Activated CD4-positive, alpha-beta T cell treated with anti-CD3 and anti-CD28 coated beads for 48 hours (primary cell): ENCODE measurements around the gene PITPNC1.
"Not testable (repeated sequence)": the region's sequence is repeated elsewhere in the genome, so short reads cannot be mapped to it uniquely, and the experiment has no call there.

Experiments
- DNase-seq: peaks from one replicate; pipeline ENCODE4 v3.0.0-alpha.2; 2020

PITPNC1 gene

DNA sequence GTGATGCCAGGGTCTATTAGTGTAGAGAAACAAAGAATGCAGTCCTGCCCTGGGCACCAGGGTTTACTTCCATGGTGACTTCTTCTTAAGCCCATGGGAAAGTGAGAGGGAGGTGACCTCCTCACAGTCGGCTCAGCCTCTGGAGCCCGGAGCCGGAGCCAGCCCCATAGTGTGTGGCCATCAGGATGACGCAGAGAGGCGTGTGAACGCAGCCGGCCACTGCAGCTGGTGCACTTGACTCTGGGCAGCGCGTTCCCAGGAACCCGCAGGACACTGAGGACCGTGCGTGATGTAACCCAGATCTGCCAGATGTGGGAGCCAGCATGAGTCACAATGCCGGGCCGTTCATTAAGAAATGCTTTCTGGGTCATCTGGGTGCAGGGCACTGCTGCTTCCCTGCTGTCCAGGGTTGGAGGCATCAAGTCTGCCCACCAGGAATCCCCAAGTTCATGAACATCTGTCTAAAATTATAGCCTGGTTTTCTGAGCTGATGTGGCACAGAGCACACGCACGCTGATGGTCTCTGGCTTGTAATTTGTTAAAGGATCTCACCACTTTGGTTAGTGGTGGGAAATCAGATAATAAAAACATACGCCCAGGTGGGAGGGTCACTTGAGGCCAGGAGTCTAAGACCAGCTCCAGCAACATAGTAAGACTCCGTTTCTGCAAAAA is 114.1 kb downstream of the PITPNC1 start:
- DNase-seq, result no peak

GRCh38 chr17:67491681-67492024 is 114.6 kb downstream of the PITPNC1 start:
- no peak for DNase-seq

DNA sequence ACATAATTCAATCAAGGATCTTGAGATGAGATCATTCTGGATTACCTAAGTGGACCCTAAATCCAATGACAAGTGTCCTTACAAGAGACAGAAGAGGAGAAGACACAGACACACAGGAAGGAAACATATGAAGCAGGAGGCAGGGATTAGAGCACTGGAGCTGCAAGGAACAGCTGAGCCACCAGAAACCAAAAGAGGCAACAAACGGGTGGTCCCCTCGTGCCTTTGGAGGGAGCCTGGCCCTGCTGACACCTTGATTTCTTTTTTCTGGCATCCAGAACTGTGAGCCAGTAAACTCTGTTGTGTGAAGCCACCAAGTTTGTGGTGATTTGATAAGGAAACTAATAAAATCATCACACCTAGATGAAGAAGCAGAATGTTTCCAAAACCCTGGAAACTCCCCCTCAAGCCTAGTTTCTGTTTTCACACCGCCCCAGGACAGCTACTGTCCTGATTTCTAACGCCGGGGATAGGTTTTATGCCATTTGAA is 115.2 kb downstream of the PITPNC1 start:
- no peak for DNase-seq

- no peak for DNase-seq
These were observed 115.9 kb downstream of the PITPNC1 start for GRCh38 chr17:67492824-67493517.

DNA sequence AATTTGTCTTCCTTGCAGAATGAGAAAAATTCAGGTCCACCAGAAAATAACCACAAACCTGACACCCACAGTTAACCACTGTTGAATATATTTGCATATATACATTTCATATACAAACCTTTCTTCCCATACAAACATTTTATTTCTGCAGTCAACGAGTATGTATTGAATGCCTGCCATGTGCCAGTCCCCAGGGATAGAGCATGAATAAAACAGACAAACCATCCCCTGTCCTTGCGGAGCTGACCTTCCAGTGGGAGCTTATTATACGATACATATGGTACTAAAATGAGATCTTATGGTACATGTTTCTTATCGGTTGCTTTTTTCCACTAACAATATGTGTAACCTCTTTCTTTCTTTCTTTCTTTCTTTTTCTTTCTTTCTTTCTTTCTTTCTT is 116.7 kb downstream of the PITPNC1 start:
- DNase-seq, result no peak

DNA sequence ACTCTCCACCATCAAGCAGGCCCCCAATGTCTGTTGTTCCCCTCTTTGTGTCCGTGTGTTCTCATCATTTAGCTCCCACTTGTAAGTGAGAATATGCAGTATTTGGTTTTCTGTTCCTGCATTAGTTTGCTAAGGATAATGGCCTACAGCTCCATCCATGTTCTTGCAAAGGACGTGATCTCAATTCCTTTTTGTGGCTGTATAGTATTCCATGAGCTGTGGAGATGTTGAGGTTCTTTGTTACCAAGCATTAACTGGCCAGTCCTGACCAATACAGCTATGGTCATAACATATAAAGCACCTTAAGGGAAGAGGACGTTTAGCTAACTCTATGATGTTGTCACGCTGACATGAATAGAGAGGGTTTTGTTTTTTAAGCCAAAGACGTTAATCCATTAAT is 118.5 kb downstream of the PITPNC1 start:
- not testable (repeated sequence) for DNase-seq

GRCh38 chr17:67496286-67496685 is 119.2 kb downstream of the PITPNC1 start:
- DNase-seq, result no peak

DNA sequence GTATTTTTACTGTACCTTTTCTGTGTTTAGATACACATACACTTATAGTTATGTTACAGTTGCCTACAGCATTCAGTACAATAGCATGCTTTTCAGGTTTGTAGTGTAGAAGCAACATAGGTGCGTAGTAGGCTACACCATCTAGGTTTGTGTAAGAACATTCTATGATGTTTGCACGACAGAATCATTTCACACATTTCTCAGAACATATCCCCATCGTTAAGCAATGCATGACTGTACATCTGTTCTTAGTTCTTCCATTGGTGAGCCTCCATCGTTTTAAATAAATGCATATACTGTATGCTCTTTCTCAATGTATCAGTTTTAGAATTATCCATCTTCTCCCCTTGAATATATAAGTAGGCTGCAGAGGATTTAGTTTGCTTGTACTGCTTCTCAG is 122.6 kb downstream of the PITPNC1 start:
- no peak for DNase-seq

DNA sequence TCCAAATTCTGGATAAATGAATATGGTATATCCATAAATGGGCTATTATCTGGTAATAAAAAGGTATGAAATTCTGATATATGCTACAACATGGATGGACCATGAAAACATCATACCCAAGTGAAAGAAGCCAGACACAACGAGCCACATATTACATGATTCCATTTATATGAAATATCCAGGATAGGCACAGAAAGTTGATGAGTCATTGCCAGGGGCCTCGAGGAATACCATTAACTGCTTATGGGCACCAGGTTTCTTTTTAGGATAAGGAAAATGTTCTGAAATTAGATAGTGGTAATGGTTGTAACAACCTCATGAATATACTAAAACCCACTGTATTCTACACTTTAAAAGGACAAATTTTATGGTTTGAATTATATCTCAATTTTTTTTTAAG is 123.2 kb downstream of the PITPNC1 start:
- DNase-seq, result no peak

- no peak for DNase-seq
These were observed 123.7 kb downstream of the PITPNC1 start for GRCh38 chr17:67500677-67501300.

DNA sequence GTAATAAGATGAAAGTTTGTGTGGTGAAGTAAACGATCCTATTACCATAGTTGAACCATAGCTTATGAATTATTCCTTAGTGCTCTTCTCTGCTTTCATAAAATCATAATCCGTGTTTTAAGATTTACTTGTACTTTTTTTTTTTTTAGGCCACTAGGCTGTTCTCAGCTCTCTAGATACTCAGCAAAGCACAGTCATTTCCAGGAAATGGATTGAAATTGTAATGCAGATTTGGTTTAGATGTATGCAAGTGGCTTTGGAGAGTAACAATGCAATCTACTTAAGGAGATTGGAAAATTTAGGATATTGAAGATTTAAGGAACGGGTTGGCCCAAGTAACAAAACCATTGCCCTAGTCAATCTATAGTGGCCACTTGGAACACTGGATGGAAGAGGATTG is 125.1 kb downstream of the PITPNC1 start:
- DNase-seq, result no peak

GRCh38 chr17:67503184-67503583 is 126.1 kb downstream of the PITPNC1 start:
- peak; percentile 44 for DNase-seq

GRCh38 chr17:67503739-67504138 is 126.7 kb downstream of the PITPNC1 start:
- DNase-seq, result no peak

DNA sequence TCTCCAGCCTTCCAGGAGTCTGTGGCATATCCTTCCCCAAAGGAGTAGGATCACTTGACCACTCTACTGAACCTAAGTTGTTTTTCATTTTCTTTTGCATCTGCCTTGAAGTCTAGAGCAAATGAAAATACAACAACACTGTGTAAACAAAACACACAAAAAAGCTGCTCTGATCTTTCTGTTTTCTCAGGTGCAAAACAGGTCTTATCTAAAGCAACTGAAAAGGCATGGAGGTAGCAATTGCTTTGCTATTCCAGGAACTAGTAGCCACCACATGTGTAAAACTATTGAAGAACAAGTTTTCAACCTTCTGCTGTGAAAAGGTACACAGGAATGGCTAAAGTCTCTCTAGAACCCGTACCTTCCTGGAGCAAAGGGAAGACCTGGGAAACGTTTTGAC is 127.1 kb downstream of the PITPNC1 start:
- no peak for DNase-seq

- DNase-seq, result peak; percentile 14
These were observed 129.9 kb downstream of the PITPNC1 start for GRCh38 chr17:67506966-67507365.

- DNase-seq, result no peak
These were observed 132.6 kb downstream of the PITPNC1 start for GRCh38 chr17:67509390-67510287.

GRCh38 chr17:67511012-67511411 is 133.9 kb downstream of the PITPNC1 start:
- no peak for DNase-seq

DNA sequence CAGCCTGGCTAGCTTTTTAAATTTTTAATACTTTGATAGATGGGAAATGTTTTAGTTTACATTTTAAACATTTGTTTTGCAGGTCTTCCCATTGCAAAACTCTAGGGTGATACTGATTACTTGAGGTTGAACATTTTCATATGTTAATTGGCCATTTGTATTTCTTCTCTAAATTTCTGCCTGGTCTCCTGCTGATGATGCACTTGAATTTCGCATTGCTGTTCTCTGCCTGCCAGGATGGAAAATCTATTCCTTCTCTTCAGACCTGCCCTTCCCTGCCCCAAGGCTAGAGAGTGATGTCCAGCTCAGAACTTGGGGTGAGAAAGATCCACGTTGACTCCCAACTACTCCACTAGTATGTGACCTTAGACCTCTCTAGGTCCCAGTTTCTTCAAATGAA is 134.7 kb downstream of the PITPNC1 start:
- no peak for DNase-seq

- DNase-seq, result no peak
These were observed 137.9 kb downstream of the PITPNC1 start for GRCh38 chr17:67514998-67515397.

- no peak for DNase-seq
These were observed 138.5 kb downstream of the PITPNC1 start for GRCh38 chr17:67515490-67516083.

DNA sequence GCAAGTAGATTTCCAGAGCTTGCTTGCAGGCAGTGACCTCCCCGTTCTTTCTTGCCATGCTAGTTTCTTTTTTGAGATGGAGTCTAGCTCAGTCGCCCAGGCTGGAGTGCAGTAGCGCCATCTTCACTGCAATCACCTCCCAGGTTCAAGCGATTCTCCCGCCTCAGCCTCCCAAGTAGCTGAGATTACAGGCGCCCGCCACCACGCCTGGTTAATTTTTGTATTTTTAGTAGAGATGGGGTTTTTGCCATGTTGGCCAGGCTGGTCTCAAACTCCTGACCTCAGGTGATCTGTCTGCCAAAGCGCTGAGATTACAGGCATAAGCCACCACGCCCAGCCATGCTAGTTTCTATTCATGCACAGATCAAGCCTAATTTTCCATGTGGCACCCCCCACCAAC is 139.5 kb downstream of the PITPNC1 start:
- not testable (repeated sequence) for DNase-seq

DNA sequence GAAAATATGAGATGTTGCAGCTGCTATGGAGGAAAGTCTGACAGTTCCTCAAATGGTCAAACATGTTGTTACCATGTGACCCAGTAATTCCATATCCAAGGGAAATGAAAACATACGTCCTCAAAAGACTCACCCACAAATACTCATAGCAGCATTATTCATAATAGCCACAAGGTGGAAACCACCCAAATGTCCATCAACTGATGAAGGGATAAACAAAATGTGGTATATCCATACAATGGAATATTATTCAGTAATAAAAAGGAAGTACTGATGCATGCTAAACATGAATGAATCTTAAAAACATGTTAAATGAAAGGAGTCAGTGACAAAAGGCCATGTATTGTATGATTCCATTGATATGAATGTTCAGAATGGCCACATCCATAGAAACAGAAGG is 140.2 kb downstream of the PITPNC1 start:
- DNase-seq, result no peak

- no peak for DNase-seq
These were observed 141.8 kb downstream of the PITPNC1 start for GRCh38 chr17:67518876-67519275.
